GM18867 (cell line): Measurements from ENCODE around the gene TMEM196.
"Not testable (repeated sequence)": the region's sequence is repeated elsewhere in the genome, so short reads cannot be mapped to it uniquely, and the experiment has no call there.

Experiments used
- ATAC-seq: cut with Tn5 transposase; IDR thresholded peaks from one replicate; pipeline ENCODE4 v1.9.1; 2021; ENCODE audit warnings: mild to moderate bottlenecking, moderate library complexity; ENCODE audit not compliant: unreplicated experiment

Gene TMEM196

GRCh38 chr7:19708397-19709248 is 64.8 kb downstream of the TMEM196 start, which contains the start of gene POLR1F:
Gene POLR1F, minus strand, starts transcription at chr7:19709037. Its CDS starts 21 bp downstream, at chr7:19709016.
- peak; percentile 98 for ATAC-seq

- no peak for ATAC-seq
These were observed 66.2 kb downstream of the TMEM196 start for GRCh38 chr7:19707240-19707639.

GRCh38 chr7:19705663-19706062 is 67.8 kb downstream of the TMEM196 start:
- no peak for ATAC-seq

- no peak for ATAC-seq
These were observed 71.9 kb downstream of the TMEM196 start for GRCh38 chr7:19701471-19701870.

- ATAC-seq: no peak
These were observed 72.5 kb downstream of the TMEM196 start for GRCh38 chr7:19700936-19701335.

GRCh38 chr7:19698331-19698730 is 75.1 kb downstream of the TMEM196 start:
- no peak for ATAC-seq

- ATAC-seq: no peak
These were observed 76.5 kb downstream of the TMEM196 start for GRCh38 chr7:19696926-19697325.

- no peak for ATAC-seq
These were observed 81.1 kb downstream of the TMEM196 start for GRCh38 chr7:19692111-19692828.

- no peak for ATAC-seq
These were observed 82.7 kb downstream of the TMEM196 start for GRCh38 chr7:19690736-19691135.

- ATAC-seq: not testable (repeated sequence)
These were observed 84.3 kb downstream of the TMEM196 start for GRCh38 chr7:19689130-19689529.

- no peak for ATAC-seq
These were observed 91.8 kb downstream of the TMEM196 start for GRCh38 chr7:19681596-19681995.

- peak; percentile 80 for ATAC-seq
These were observed 96.2 kb downstream of the TMEM196 start for GRCh38 chr7:19677180-19677579.

- no peak for ATAC-seq
These were observed 97.6 kb downstream of the TMEM196 start for GRCh38 chr7:19675816-19676215.

- ATAC-seq: no peak
These were observed 99.0 kb downstream of the TMEM196 start for GRCh38 chr7:19674266-19674960.

GRCh38 chr7:19670806-19671205 is 102.6 kb downstream of the TMEM196 start:
- no peak for ATAC-seq
